Aorta (tissue), 5 donors: ENCODE measurements around the gene RASL12. TPM values are rescaled to one million over a fixed set of nuclear protein-coding genes. Genes with fewer than 3 reads are reported as not detected.
A peak's percentile ranks its signal among the peaks of the same experiment; 100 is the strongest.

Experiments
- ATAC-seq: fragments of 200-7000 bp; cut with Tn5 transposase; one replicate; pipeline ENCODE4 v1.9.1; 2022; ENCODE audit warnings: moderate library complexity; ENCODE audit not compliant: low FRiP score
- DNase-seq, 2 donors: peaks; one replicate each; pipeline ENCODE4 v3.0.0-alpha.2; 2020
- H3K27ac ChIP-seq, 2 donors: one replicate each; pipeline ENCODE4 v1.5.1; 2013; ENCODE audit warnings: low read length in 2 of 2, mild to moderate bottlenecking in 2 of 2, moderate library complexity in 2 of 2, control low read depth in 1 of 2, inconsistent platforms in 1 of 2, low read depth in 1 of 2
- H3K27me3 ChIP-seq, 2 donors: one replicate each; pipeline ENCODE4 v1.6.1; 2013; ENCODE audit warnings: control low read depth in 1 of 2, low read length in 1 of 2, mild to moderate bottlenecking in 1 of 2, moderate library complexity in 1 of 2; ENCODE audit not compliant: insufficient read depth in 2 of 2, control insufficient read depth in 1 of 2
- H3K36me3 ChIP-seq, 2 donors: one replicate each; pipeline ENCODE4 v1.6.1; 2013; ENCODE audit warnings: control low read depth in 1 of 2, low read length in 1 of 2, mild to moderate bottlenecking in 1 of 2; ENCODE audit not compliant: insufficient read depth in 2 of 2, control insufficient read depth in 1 of 2
- H3K4me1 ChIP-seq, 2 donors: one replicate each; pipeline ENCODE4 v1.6.1; 2013; ENCODE audit warnings: low read length in 2 of 2, control low read depth in 1 of 2, mild to moderate bottlenecking in 1 of 2, moderate library complexity in 1 of 2; ENCODE audit not compliant: insufficient read depth in 2 of 2, control insufficient read depth in 1 of 2
- H3K4me3 ChIP-seq, 2 donors: one replicate each; pipeline ENCODE4 v1.5.1; 2013; ENCODE audit warnings: low read length in 2 of 2, control low read depth in 1 of 2, mild to moderate bottlenecking in 1 of 2
- H3K9me3 ChIP-seq: one replicate; pipeline ENCODE4 v1.6.1; 2013; ENCODE audit warnings: mild to moderate bottlenecking, low read length; ENCODE audit not compliant: control insufficient read depth
- WGBS, 2 donors: extraction: QIAGEN DNeasy Blood & Tissue Kit; methylation state at CpG; one replicate each; pipeline ENCODE4 v1.1.7; 2013; 5-methylcytosine and 5-hydroxymethylcytosine counted together
- intact Hi-C, 2 donors: fragments of 100-400 bp; cut with DNase I; formaldehyde crosslinking; loops; one replicate each; pipeline versions ENCODE4 v1.14.2 to v1.15.0; 2022
- polyA plus RNA-seq, 2 donors: library from polyadenylated mRNA; stranded (reverse); fragments of 200-250 nt; gene quantifications; one replicate each; pipeline ENCODE4 v1.2.3, GENCODE V29; 2013
- total RNA-seq, 2 donors: library from RNA; stranded (reverse); fragmentation: NEBNext Ultra II Directional; extraction: Animal tissue kit (Norgen Biotek cat#: 25700); gene quantifications; one replicate each; pipeline ENCODE4 v1.2.1, GENCODE V29; 2021
- donor health status: healthy with polysubstance abuse.
- donor health status: Bipolar disorder and iron deficiency.
- donor health status: DM: no; HTN: no; CAD: no.
- donor health status: DM: no; HTN: no; CAD: no.
- donor health status: DM: yes; HTN: yes; CAD: no.

RASL12 gene
- total and polyA plus RNA-seq, 4 donors, result 51.3 to 171 (median 84.5) TPM

- Histone ChIP-seq H3K4me1 (peaks cover 2 to 11% of the 10 kb centered on the region in 2 donors), H3K36me3 (no peaks in the 10 kb centered on the region), H3K27me3 (no peaks in the 10 kb centered on the region), H3K27ac (peak overlapping the region in 1 of 2 donors; percentile 88), H3K9me3 (no peaks in the 10 kb centered on the region), H3K4me3 (peak overlapping the region; percentile 90 to 91)
- WGBS, 2 donors, result 7 to 10% methylated on average over 3 of the region's 3 CpGs
- DNase-seq (peak in 1 of 2 donors; percentile 19), ATAC-seq (no peak)
- intact Hi-C loops, result loop anchor here (2.0 kb wide), 2 partner anchors 19 to 23 kb away; no protein-coding TSS in a partner anchor
These were observed 1.7 kb downstream of the RASL12 start for GRCh38 chr15:65066001-65066634.

DNA sequence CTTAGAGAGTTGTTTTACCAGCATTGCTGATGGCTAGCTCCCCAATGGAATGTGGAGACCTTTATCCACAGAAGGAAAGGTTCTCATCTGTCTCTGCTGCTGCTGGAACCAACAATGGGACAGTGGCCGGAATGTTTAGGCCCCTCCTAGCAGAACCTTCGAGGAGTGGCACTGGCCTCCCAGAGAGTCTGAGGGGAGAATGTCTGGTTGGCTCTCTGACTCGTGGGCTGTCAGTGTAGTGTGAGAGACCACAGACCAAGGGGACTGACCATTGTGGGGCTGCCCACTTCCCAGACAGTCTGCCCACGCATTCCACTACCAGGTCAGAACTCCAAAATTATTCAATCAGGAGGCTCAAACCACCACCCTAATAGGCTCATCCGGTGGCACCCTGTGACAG lies 5.1 kb downstream of the RASL12 start:
- peak in 1 of 2 donors; percentile 21 for DNase-seq
- intact Hi-C loops, result no loop called here
- Histone ChIP-seq H3K36me3 (peaks cover 0 to 3% of the 10 kb centered on the region in 2 donors), H3K4me3 (no peak overlapping the region), H3K27me3 (no peaks in the 10 kb centered on the region), H3K9me3 (no peaks in the 10 kb centered on the region), H3K4me1 (peaks cover 2 to 11% of the 10 kb centered on the region in 2 donors), H3K27ac (peak overlapping the region; percentile 46 to 87)
- WGBS, 2 donors, result 14 to 20% methylated on average over 5 of the region's 5 CpGs
- ATAC-seq, result no peak

- H3K36me3 ChIP-seq, result peaks cover 0 to 4% of the 10 kb centered on the region in 2 donors
- H3K9me3 ChIP-seq, result no peaks in the 10 kb centered on the region
- H3K27ac ChIP-seq, result peak overlapping the region; percentile 46 to 87
- DNase-seq (peak in 1 of 2 donors; percentile 57), ATAC-seq (no peak)
- H3K4me1 ChIP-seq, result peaks cover 2 to 11% of the 10 kb centered on the region in 2 donors
- intact Hi-C loops, result no loop called here
- 64 to 71% methylated on average over 5 of the region's 5 CpGs for WGBS, 2 donors
- H3K27me3 ChIP-seq, result no peaks in the 10 kb centered on the region
- H3K4me3 ChIP-seq, result no peak overlapping the region
These were observed 5.7 kb downstream of the RASL12 start for GRCh38 chr15:65062061-65062460.

- WGBS, 2 donors, result 43 to 51% methylated on average over 6 of the region's 6 CpGs
- Histone ChIP-seq H3K9me3 (no peaks in the 10 kb centered on the region), H3K27ac (peak overlapping the region; percentile 43 to 84), H3K4me1 (peaks cover 2 to 11% of the 10 kb centered on the region in 2 donors), H3K36me3 (peaks cover 0 to 6% of the 10 kb centered on the region in 2 donors), H3K27me3 (no peaks in the 10 kb centered on the region), H3K4me3 (no peak overlapping the region)
- intact Hi-C loops, result no loop called here
- DNase-seq, result peak; percentile 77 to 90
- peak; percentile 46 for ATAC-seq
These were observed 7.0 kb downstream of the RASL12 start for GRCh38 chr15:65060641-65061397.

DNA sequence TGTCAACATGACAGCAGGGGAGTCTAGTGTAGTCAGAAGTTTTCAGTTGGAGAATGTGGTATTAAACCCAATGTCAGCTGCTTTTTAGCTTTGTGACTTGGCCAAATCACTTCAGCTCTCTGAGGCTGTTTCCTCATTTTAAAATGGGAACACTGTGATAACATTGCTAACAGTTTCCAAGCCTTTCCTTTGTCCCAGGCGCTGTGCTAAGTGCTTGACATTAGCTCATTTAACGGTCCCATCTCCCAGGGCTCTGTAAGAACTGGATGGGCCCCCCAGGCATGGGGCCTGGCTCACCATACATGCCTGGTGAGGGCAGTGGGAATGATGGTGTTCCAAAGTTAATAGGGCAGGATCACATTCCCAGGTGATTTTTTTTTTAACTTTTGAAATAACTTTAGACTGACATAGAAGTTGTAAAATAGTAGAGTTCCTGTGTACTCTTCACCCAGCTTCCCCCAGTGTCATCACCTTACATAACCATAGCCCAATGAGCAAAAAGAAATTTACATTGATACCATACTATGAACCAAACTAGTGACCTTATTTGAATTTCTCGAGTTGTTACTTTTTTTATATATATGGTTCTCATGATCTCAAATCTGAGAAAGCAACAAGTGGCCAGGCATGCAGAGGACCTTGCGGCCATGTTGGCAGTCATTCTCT lies 7.7 kb downstream of the RASL12 start:
- Histone ChIP-seq H3K36me3 (peaks cover 0 to 6% of the 10 kb centered on the region in 2 donors), H3K27ac (peak overlapping the region; percentile 43 to 84), H3K9me3 (no peaks in the 10 kb centered on the region), H3K4me1 (peaks cover 0 to 9% of the 10 kb centered on the region in 2 donors), H3K27me3 (no peaks in the 10 kb centered on the region), H3K4me3 (no peak overlapping the region)
- WGBS, 2 donors, result 24 to 30% methylated on average over 4 of the region's 4 CpGs
- DNase-seq (peak in 1 of 2 donors; percentile 28), ATAC-seq (peak; percentile 20)
- intact Hi-C loops, result loop anchor here in 1 of 2 donors (5.0 kb wide), 1 partner anchor 32 kb away; no protein-coding TSS in a partner anchor

- H3K4me1 ChIP-seq, result peaks cover 0 to 6% of the 10 kb centered on the region in 2 donors
- no peaks in the 10 kb centered on the region for H3K27me3 ChIP-seq
- WGBS, 2 donors, result 73 to 85% methylated on average over 3 of the region's 3 CpGs
- DNase-seq, result peak in 1 of 2 donors; percentile 45
- intact Hi-C loops, result loop anchor here in 1 of 2 donors (5.0 kb wide), 1 partner anchor 33 kb away; no protein-coding TSS in a partner anchor
- no peak overlapping the region for H3K4me3 ChIP-seq
- no peak for ATAC-seq
- H3K9me3 ChIP-seq, result no peaks in the 10 kb centered on the region
- peaks cover 0 to 7% of the 10 kb centered on the region in 2 donors for H3K36me3 ChIP-seq
- H3K27ac ChIP-seq, result peak overlapping the region; percentile 43 to 61
These were observed 8.4 kb downstream of the RASL12 start for GRCh38 chr15:65059369-65059750.

GRCh38 chr15:65058394-65059368 lies 9.1 kb downstream of the RASL12 start:
- DNase-seq, result peak; percentile 15 to 21
- H3K27ac ChIP-seq, result peak overlapping the region; percentile 43 to 61
- no peaks in the 10 kb centered on the region for H3K27me3 ChIP-seq
- peaks cover 0 to 7% of the 10 kb centered on the region in 2 donors for H3K36me3 ChIP-seq
- intact Hi-C loops, result loop anchor here in 1 of 2 donors (5.0 kb wide), 1 partner anchor 34 kb away; no protein-coding TSS in a partner anchor
- no peak for ATAC-seq
- H3K9me3 ChIP-seq, result no peaks in the 10 kb centered on the region
- no peak overlapping the region for H3K4me3 ChIP-seq
- 71 to 76% methylated on average over 16 of the region's 16 CpGs for WGBS, 2 donors
- H3K4me1 ChIP-seq, result peaks cover 0 to 6% of the 10 kb centered on the region in 2 donors
